K562 (cell line): ENCODE data around the gene CGNL1. TPM values are rescaled to one million over a fixed set of nuclear protein-coding genes. Genes with fewer than 3 reads are reported as not detected.

Source experiments
- ARID1B ChIP-seq: fragments of 450-650 bp; IDR thresholded peaks from 2 replicates; pipeline ENCODE4 v1.6.1; 2016; ENCODE audit warnings: antibody characterized with exemption, mild to moderate bottlenecking, inconsistent platforms
- ARID2 ChIP-seq: fragments of 450-650 bp; IDR thresholded peaks from 2 replicates; pipeline ENCODE4 v1.6.1; 2017; ENCODE audit warnings: antibody characterized with exemption, mild to moderate bottlenecking
- ATF7 ChIP-seq: fragments of 450-650 bp; IDR thresholded peaks from 2 replicates; pipeline ENCODE4 v1.7.1; 2014; ENCODE audit warnings: mild to moderate bottlenecking, moderate library complexity
- CCAR2 ChIP-seq: fragments of 200-400 bp; formaldehyde crosslinking; IDR thresholded peaks from 2 replicates; pipeline ENCODE4 v1.6.1; 2017; ENCODE audit warnings: mild to moderate bottlenecking, low read depth, low read length
- DPF2 ChIP-seq: fragments of 450-650 bp; IDR thresholded peaks from 2 replicates; pipeline ENCODE4 v1.6.1; 2016
- HNRNPL ChIP-seq: fragments of 200-400 bp; formaldehyde crosslinking; IDR thresholded peaks from 2 replicates; pipeline ENCODE4 v1.6.1; 2017; ENCODE audit warnings: low read depth, mild to moderate bottlenecking, low read length
- HNRNPUL1 ChIP-seq: fragments of 200-400 bp; formaldehyde crosslinking; IDR thresholded peaks from 2 replicates; pipeline ENCODE4 v1.6.1; 2017; ENCODE audit warnings: low read length
- ILK ChIP-seq: fragments of 450-650 bp; IDR thresholded peaks from 2 replicates; pipeline ENCODE4 v1.6.1; 2016; ENCODE audit warnings: missing genetic modification characterization, low read depth, mild to moderate bottlenecking, missing compliant biosample characterization, moderate library complexity, borderline replicate concordance
- KDM2B ChIP-seq: fragments of 250-450 bp; sonication (Bioruptor Pico); IDR thresholded peaks from 2 replicates; pipeline ENCODE4 v1.8.0; 2021; ENCODE audit warnings: mild to moderate bottlenecking, moderate library complexity
- KHSRP ChIP-seq: fragments of 450-650 bp; IDR thresholded peaks from 2 replicates; pipeline ENCODE4 v1.6.1; 2017
- NR2C1 ChIP-seq, 2 experiments: fragments of 450-650 bp; IDR thresholded peaks; 2 replicates each; pipeline ENCODE4 v1.6.1; 2017; ENCODE audit warnings: mild to moderate bottlenecking in 2 of 2, antibody characterized with exemption in 1 of 2, inconsistent platforms in 1 of 2, missing compliant biosample characterization in 1 of 2, missing genetic modification characterization in 1 of 2
- PHB2 ChIP-seq: fragments of 450-650 bp; IDR thresholded peaks from 2 replicates; pipeline ENCODE4 v1.6.1; 2017; ENCODE audit warnings: low read depth
- RBM17 ChIP-seq: fragments of 200-400 bp; formaldehyde crosslinking; IDR thresholded peaks from 2 replicates; pipeline ENCODE4 v1.6.1; 2017; ENCODE audit warnings: low read depth, mild to moderate bottlenecking, low read length, borderline replicate concordance
- U2AF1 ChIP-seq: fragments of 200-400 bp; formaldehyde crosslinking; optimal IDR thresholded peaks from 2 replicates; pipeline ENCODE3; 2017; ENCODE audit warnings: mild to moderate bottlenecking, low read depth, low read length, moderate library complexity
- ZNF146 ChIP-seq: IDR thresholded peaks from one replicate; pipeline ENCODE4 v1.6.1; 2018; ENCODE audit warnings: missing compliant biosample characterization; ENCODE audit not compliant: unreplicated experiment
- ZNF212 ChIP-seq: fragments of 450-650 bp; formaldehyde crosslinking; IDR thresholded peaks from 2 replicates; pipeline ENCODE4 v1.4.0; 2020; ENCODE audit warnings: mild to moderate bottlenecking
- ZNF507 ChIP-seq: conservative IDR thresholded peaks from 2 replicates; pipeline ENCODE4 v1.6.1; 2017; ENCODE audit warnings: missing genetic modification characterization, missing compliant biosample characterization
- polyA plus RNA-seq, 8 experiments: library from polyadenylated mRNA; depleted of rRNA in 4 of 8; stranded (reverse) in 5 of 8; unstranded in 3 of 8; fragments of >200 nt; fragmentation: Nextera tagmentation in 2 of 8; fragmentation: Illumina TruSeq in 1 of 8; extraction: Ambion mirVana in 2 of 8; extraction: Trizol in 1 of 8; gene quantifications; 2 replicates each; pipeline versions ENCODE4 v1.2.1 to v1.2.3, GENCODE V29; 2011 to 2014; ENCODE audit warnings: inconsistent platforms in 1 of 8, missing spikeins in 1 of 8
- total RNA-seq, 7 experiments: library from RNA; depleted of rRNA in 6 of 7; stranded (reverse); fragments of >200 nt in 6 of 7; fragmentation: Illumina TruSeq in 2 of 7; extraction: Trizol in 2 of 7; gene quantifications; 2 replicates each; pipeline versions ENCODE4 v1.2.1 to v1.2.3, GENCODE V29; 2011 to 2021; ENCODE audit warnings: low replicate concordance in 1 of 7
- TF ChIP-seq, protein P1 (sequence below): sonication (generic); formaldehyde crosslinking; IDR thresholded peaks from 2 replicates; pipeline ENCODE4 v1.8.0; 2022; ENCODE audit warnings: missing genetic modification reagents, mild to moderate bottlenecking, borderline replicate concordance
- TF ChIP-seq, protein P2 (sequence below): fragments of 250-450 bp; sonication (Bioruptor Pico); IDR thresholded peaks from 2 replicates; pipeline ENCODE4 v1.5.0; 2020; ENCODE audit warnings: mild to moderate bottlenecking, borderline replicate concordance
- TF ChIP-seq, protein P3 (sequence below): fragments of 200-800 bp; sonication (Bioruptor generic); IDR thresholded peaks from 2 replicates; pipeline ENCODE4 v1.6.1; 2017; ENCODE audit warnings: missing genetic modification characterization, missing compliant biosample characterization

Gene CGNL1
- total and polyA plus RNA-seq, 9 of the 15 experiments (the other 6 are each of a cell fraction or from before 2014, with no cell fraction given), result 0.01 to 0.07 TPM; not detected in 7

DNA sequence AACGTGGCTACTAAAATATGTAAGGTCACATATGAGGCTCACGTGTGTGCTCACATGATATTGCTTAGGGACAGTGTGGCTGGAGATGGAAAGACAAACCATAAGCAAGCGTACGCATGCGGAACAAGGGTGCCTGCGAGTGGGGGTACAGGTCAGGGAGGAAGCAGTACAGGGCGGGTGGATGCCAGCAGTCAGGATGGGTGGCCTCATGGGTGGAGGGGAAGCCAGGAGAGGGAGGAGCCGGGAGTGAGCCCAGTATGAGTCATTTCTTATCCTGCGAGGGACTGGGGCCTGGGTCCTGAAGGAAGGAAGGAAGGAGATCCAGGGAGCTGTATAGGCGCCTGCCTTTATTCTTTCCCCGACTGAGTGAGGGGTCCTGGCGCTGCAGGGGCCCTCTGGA is 42.0 kb upstream of the CGNL1 start (continued):
- TF ChIP-seq ZNF146 (CRISPR knock-in tag), result no peak
- peak; percentile 68; the same call in 1 of the 2 replicates for TF ChIP-seq DPF2
- TF ChIP-seq ILK, result no peak
- TF ChIP-seq ZNF507, result no peak
- no peak for TF ChIP-seq ZNF212
- TF ChIP-seq HNRNPL, result no peak
- TF ChIP-seq CCAR2, result no peak
- TF ChIP-seq, protein P1, sequence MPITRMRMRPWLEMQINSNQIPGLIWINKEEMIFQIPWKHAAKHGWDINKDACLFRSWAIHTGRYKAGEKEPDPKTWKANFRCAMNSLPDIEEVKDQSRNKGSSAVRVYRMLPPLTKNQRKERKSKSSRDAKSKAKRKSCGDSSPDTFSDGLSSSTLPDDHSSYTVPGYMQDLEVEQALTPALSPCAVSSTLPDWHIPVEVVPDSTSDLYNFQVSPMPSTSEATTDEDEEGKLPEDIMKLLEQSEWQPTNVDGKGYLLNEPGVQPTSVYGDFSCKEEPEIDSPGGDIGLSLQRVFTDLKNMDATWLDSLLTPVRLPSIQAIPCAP (CRISPR knock-in tag), result no peak
- TF ChIP-seq HNRNPUL1, result no peak
- no peak for TF ChIP-seq KHSRP
- no peak for TF ChIP-seq KDM2B (CRISPR knock-in tag)
- TF ChIP-seq ARID2, result no peak
- TF ChIP-seq NR2C1 (IDR thresholded peaks at IDR 0.05), result no peak
- TF ChIP-seq NR2C1 (tag; IDR thresholded peaks at IDR 0.05), result no peak
- no peak for TF ChIP-seq RBM17
- TF ChIP-seq, protein P2, sequence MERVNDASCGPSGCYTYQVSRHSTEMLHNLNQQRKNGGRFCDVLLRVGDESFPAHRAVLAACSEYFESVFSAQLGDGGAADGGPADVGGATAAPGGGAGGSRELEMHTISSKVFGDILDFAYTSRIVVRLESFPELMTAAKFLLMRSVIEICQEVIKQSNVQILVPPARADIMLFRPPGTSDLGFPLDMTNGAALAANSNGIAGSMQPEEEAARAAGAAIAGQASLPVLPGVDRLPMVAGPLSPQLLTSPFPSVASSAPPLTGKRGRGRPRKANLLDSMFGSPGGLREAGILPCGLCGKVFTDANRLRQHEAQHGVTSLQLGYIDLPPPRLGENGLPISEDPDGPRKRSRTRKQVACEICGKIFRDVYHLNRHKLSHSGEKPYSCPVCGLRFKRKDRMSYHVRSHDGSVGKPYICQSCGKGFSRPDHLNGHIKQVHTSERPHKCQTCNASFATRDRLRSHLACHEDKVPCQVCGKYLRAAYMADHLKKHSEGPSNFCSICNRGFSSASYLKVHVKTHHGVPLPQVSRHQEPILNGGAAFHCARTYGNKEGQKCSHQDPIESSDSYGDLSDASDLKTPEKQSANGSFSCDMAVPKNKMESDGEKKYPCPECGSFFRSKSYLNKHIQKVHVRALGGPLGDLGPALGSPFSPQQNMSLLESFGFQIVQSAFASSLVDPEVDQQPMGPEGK, result no peak
- peak; percentile 67 for TF ChIP-seq ARID1B
- TF ChIP-seq, protein P3, sequence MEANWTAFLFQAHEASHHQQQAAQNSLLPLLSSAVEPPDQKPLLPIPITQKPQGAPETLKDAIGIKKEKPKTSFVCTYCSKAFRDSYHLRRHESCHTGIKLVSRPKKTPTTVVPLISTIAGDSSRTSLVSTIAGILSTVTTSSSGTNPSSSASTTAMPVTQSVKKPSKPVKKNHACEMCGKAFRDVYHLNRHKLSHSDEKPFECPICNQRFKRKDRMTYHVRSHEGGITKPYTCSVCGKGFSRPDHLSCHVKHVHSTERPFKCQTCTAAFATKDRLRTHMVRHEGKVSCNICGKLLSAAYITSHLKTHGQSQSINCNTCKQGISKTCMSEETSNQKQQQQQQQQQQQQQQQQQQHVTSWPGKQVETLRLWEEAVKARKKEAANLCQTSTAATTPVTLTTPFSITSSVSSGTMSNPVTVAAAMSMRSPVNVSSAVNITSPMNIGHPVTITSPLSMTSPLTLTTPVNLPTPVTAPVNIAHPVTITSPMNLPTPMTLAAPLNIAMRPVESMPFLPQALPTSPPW, result peak; percentile 37; the same call in 1 of the 2 replicates
- TF ChIP-seq ATF7, result peak; percentile 32; the same call in 1 of the 2 replicates
- no peak for TF ChIP-seq PHB2
- TF ChIP-seq U2AF1, result no peak
